Measurements from ENCODE around the gene SORBS1.

The SORBS1 gene

GRCh38 chr10:95539560-95540284, 21.4 kb downstream of the SORBS1 start:
- no peak for DNase-seq (ENCODE audit: low read depth in 2 of 2)

- DNase-seq (ENCODE audit: low read depth in 2 of 2): no peak
Observed at GRCh38 chr10:95538412-95538811, 22.8 kb downstream of the SORBS1 start.

GRCh38 chr10:95537542-95537927, 23.6 kb downstream of the SORBS1 start:
- DNase-seq (ENCODE audit: low read depth in 2 of 2): no peak

- DNase-seq (ENCODE audit: low read depth in 2 of 2): no peak
Observed at GRCh38 chr10:95536894-95537541, 24.2 kb downstream of the SORBS1 start.

- DNase-seq (ENCODE audit: low read depth in 2 of 2): no peak
Observed at GRCh38 chr10:95536017-95536416, 25.2 kb downstream of the SORBS1 start.

GRCh38 chr10:95535526-95535925, 25.6 kb downstream of the SORBS1 start:
- DNase-seq (ENCODE audit: low read depth in 2 of 2): no peak

GRCh38 chr10:95533590-95533989, 27.6 kb downstream of the SORBS1 start:
- no peak for DNase-seq (ENCODE audit: low read depth in 2 of 2)

- no peak for DNase-seq (ENCODE audit: low read depth in 2 of 2)
Observed at GRCh38 chr10:95532536-95532935, 28.6 kb downstream of the SORBS1 start.

- DNase-seq (ENCODE audit: low read depth in 2 of 2): no peak
Observed at GRCh38 chr10:95531994-95532399, 29.2 kb downstream of the SORBS1 start.

GRCh38 chr10:95531058-95531809, 29.9 kb downstream of the SORBS1 start:
- no peak for DNase-seq (ENCODE audit: low read depth in 2 of 2)

- DNase-seq (ENCODE audit: low read depth in 2 of 2): no peak
Observed at GRCh38 chr10:95530561-95530960, 30.6 kb downstream of the SORBS1 start.

GRCh38 chr10:95530029-95530428, 31.1 kb downstream of the SORBS1 start:
- no peak for DNase-seq (ENCODE audit: low read depth in 2 of 2)

- DNase-seq (ENCODE audit: low read depth in 2 of 2): no peak
Observed at GRCh38 chr10:95526044-95526443, 35.1 kb downstream of the SORBS1 start.

- no peak for DNase-seq (ENCODE audit: low read depth in 2 of 2)
Observed at GRCh38 chr10:95525033-95525418, 36.1 kb downstream of the SORBS1 start.

- no peak for DNase-seq (ENCODE audit: low read depth in 2 of 2)
Observed at GRCh38 chr10:95524358-95525032, 36.7 kb downstream of the SORBS1 start.

GRCh38 chr10:95522117-95522516, 39.1 kb downstream of the SORBS1 start:
- no peak for DNase-seq (ENCODE audit: low read depth in 2 of 2)

GRCh38 chr10:95520617-95521016, 40.6 kb downstream of the SORBS1 start:
- no peak for DNase-seq (ENCODE audit: low read depth in 2 of 2)

GRCh38 chr10:95518455-95519452, 42.4 kb downstream of the SORBS1 start:
- DNase-seq (ENCODE audit: low read depth in 2 of 2): no peak

- DNase-seq (ENCODE audit: low read depth in 2 of 2): no peak
Observed at GRCh38 chr10:95517536-95518454, 43.4 kb downstream of the SORBS1 start.
